OCI-LY7 (cell line): ENCODE results near the gene GNAI2.

Experiments used
- EZH2phosphoT487 ChIP-seq: fragments of 200-600 bp; sonication (generic); IDR thresholded peaks from 2 replicates; pipeline ENCODE4 v1.6.1; 2018; ENCODE audit warnings: low read depth, borderline replicate concordance, mild to moderate bottlenecking, mixed run types, antibody characterized with exemption, low read length, moderate library complexity, mixed read lengths
- TF ChIP-seq, protein P1 (sequence below): fragments of 200-600 bp; sonication (generic); conservative IDR thresholded peaks from 2 replicates; pipeline ENCODE4 v1.5.1; 2014; ENCODE audit warnings: mild to moderate bottlenecking, antibody characterized with exemption, low read length, moderate library complexity, mixed read lengths

DNA sequence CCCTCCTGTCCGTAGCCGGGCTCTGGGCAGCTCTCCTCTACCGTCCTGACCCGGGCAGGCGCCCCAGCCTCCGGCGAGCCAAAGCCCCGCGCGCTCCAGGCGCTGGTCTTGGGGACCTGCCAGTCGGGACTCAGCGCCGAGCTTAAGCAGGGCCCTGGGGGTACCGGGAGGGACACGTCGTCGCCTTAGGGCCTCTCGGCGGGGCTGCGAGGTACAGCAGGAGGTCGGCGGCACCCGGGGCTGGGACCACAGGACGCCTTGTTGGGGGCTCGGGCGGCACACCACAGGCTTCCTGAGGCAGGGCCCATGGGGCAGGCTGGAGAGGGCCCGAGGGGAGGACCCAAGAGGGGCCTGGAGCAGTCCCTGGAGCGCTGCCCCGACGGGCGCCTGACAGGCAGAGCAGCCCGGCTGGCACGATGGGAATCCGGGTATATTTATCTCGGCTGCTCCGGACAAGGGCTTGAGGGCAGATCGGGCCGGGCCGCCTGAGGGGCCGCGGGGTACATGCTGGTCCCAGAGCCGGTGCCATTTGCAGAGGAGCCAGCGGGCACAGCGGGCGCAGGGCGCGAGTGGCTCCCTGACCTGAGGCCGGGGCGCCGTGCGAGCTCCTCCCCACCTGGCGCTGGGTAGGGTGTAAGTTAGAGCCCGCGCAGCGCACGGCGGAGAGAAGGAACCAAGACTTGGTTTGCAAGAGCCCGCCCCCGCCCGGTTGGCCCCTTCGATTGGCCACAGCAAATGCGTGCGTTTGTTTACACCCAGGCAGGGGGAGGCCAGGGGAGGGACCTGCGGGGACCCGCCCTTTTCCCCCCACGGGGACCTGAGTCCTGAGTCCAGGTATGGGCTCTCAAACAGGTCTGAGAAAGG lies 30.4 kb upstream of the GNAI2 start:
- TF ChIP-seq, protein P1, sequence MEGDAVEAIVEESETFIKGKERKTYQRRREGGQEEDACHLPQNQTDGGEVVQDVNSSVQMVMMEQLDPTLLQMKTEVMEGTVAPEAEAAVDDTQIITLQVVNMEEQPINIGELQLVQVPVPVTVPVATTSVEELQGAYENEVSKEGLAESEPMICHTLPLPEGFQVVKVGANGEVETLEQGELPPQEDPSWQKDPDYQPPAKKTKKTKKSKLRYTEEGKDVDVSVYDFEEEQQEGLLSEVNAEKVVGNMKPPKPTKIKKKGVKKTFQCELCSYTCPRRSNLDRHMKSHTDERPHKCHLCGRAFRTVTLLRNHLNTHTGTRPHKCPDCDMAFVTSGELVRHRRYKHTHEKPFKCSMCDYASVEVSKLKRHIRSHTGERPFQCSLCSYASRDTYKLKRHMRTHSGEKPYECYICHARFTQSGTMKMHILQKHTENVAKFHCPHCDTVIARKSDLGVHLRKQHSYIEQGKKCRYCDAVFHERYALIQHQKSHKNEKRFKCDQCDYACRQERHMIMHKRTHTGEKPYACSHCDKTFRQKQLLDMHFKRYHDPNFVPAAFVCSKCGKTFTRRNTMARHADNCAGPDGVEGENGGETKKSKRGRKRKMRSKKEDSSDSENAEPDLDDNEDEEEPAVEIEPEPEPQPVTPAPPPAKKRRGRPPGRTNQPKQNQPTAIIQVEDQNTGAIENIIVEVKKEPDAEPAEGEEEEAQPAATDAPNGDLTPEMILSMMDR, result no peak
- TF ChIP-seq EZH2phosphoT487, result peak; percentile 78; the same call in 1 of the 2 replicates
